GM23248 (cell line): ENCODE measurements around the gene SYNRG.

Source experiments
- EZH2 ChIP-seq: fragments of 200-600 bp; sonication (generic); IDR thresholded peaks from 2 replicates; pipeline ENCODE4 v1.6.1; 2018; ENCODE audit warnings: antibody characterized with exemption, mild to moderate bottlenecking; ENCODE audit not compliant: insufficient read depth, poor library complexity, severe bottlenecking
- EZH2phosphoT487 ChIP-seq: fragments of 200-600 bp; sonication (generic); IDR thresholded peaks from 2 replicates; pipeline ENCODE4 v1.6.1; 2018; ENCODE audit warnings: antibody characterized with exemption, moderate library complexity, mild to moderate bottlenecking, low read depth; ENCODE audit not compliant: insufficient read depth

DNA sequence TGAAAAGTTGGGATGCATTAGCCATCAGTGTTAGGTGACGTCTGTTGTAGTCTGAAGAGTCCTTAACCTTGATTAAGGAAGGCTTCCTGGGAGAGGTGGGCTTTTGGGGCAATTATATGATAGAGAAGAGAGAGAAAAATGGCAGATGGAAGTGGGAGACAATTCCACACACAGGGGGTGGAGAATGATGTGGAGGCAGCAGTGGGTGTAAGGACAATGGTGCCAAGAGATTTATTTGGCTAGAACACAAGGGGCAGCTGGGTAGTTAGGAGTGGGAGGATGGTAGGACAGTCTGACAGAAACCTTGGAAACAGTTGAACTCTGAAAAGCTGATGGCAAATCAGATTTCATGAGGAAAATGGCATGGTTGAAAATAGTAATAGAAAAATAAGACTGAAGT lies 130.2 kb downstream of the SYNRG start:
- TF ChIP-seq EZH2: no peak
- no peak for TF ChIP-seq EZH2phosphoT487
